ENCODE data around the gene KCNQ1.

DNA sequence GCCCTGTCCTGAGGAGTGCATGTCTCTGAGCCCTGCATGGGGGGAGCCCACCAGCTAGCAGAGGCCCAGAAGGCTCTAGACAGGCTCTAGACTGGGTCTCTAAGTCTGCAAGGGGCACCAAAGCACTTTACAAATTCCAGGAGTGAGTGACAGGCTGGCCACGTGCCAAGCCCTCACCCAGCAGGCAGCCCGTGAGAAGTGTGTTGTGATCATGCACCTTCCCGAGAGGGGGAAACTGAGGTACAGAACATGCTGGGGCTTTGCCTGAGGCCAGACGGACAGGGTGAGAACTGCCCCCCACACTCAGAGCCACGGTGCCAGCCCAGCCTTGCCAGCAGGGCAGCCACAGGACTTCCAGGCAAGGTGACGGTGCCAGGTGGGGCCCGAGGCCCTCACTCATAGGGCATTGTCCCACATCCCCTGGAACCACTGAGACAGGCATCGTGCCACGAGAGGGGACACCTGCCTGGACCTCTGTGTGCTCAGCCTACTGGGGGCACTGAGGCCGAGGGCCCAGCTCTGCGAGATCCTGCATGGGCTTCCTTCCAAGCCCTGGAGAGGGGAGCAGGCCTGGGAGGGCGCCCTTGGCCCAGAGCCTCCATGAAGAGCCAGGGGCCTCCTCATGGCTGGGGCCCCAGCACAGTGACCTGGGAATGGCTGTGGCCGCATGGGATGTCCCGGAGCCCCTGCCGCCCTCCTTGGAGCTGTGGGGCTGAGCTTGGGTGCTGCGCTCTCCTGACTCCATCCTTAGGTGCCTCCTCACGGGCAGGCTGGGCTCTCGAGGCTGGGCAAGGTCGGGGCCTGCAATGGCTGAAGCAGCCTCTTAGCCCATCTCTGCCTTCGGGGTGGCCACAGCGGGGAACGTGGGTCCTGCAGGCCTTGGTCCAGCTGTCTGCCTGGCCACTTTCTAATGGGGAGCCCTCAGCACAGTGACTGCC is 133.5 kb downstream of the KCNQ1 start:
- TF ChIP-seq CC2D1A (CRISPR knock-in tag; IDR thresholded peaks at IDR 0.05) (no peak), EP300 (IDR thresholded peaks at IDR 0.05; ENCODE audit: low read depth in 2 of 2, low read length in 2 of 2) (no peak), EP300 (CRISPR knock-in tag; IDR thresholded peaks at IDR 0.05; ENCODE audit: borderline replicate concordance) (no peak), ZMAT3 (CRISPR knock-in tag; conservative IDR thresholded peaks at IDR 0.05) (no peak), ZNF589 (CRISPR knock-in tag; conservative IDR thresholded peaks at IDR 0.05) (no peak), ZNF557 (CRISPR knock-in tag; IDR thresholded peaks at IDR 0.05) (no peak), SMYD3 (CRISPR knock-in tag; IDR thresholded peaks at IDR 0.05) (no peak), WIZ (CRISPR knock-in tag; IDR thresholded peaks at IDR 0.05) (no peak), ZNF264 (CRISPR knock-in tag; IDR thresholded peaks at IDR 0.05) (no peak)
- TF ChIP-seq, protein P1, sequence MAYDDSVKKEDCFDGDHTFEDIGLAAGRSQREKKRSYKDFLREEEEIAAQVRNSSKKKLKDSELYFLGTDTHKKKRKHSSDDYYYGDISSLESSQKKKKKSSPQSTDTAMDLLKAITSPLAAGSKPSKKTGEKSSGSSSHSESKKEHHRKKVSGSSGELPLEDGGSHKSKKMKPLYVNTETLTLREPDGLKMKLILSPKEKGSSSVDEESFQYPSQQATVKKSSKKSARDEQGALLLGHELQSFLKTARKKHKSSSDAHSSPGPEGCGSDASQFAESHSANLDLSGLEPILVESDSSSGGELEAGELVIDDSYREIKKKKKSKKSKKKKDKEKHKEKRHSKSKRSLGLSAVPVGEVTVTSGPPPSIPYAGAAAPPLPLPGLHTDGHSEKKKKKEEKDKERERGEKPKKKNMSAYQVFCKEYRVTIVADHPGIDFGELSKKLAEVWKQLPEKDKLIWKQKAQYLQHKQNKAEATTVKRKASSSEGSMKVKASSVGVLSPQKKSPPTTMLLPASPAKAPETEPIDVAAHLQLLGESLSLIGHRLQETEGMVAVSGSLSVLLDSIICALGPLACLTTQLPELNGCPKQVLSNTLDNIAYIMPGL (CRISPR knock-in tag; IDR thresholded peaks at IDR 0.05; ENCODE audit: borderline replicate concordance in 1 of 2, low read depth in 1 of 2): no peak
- TF ChIP-seq, protein P2, sequence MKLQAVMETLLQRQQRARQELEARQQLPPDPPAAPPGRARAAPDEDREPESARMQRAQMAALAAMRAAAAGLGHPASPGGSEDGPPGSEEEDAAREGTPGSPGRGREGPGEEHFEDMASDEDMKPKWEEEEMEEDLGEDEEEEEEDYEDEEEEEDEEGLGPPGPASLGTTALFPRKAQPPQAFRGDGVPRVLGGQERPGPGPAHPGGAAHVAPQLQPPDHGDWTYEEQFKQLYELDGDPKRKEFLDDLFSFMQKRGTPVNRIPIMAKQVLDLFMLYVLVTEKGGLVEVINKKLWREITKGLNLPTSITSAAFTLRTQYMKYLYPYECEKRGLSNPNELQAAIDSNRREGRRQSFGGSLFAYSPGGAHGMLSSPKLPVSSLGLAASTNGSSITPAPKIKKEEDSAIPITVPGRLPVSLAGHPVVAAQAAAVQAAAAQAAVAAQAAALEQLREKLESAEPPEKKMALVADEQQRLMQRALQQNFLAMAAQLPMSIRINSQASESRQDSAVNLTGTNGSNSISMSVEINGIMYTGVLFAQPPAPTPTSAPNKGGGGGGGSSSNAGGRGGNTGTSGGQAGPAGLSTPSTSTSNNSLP (IDR thresholded peaks at IDR 0.05; ENCODE audit: low read depth, low read length): no peak

Measured in HepG2 (cell line).